ENCODE measurements around the gene MEIOB.
"Not testable (repeated sequence)": the region's sequence is repeated elsewhere in the genome, so short reads cannot be mapped to it uniquely, and the experiment has no call there.

MEIOB gene

GRCh38 chr16:1871974-1872635 lies at the start of gene MEIOB:
TSS of gene MEIOB (minus strand) at chr16:1872164. CDS start at chr16:1868175, 3,989 bp downstream.
- peak; percentile 11 for DNase-seq (ENCODE audit: low read depth)

GRCh38 chr16:1920727-1921171 lies 48.8 kb upstream of the MEIOB start:
- no peak for DNase-seq (ENCODE audit: low read depth)

DNA sequence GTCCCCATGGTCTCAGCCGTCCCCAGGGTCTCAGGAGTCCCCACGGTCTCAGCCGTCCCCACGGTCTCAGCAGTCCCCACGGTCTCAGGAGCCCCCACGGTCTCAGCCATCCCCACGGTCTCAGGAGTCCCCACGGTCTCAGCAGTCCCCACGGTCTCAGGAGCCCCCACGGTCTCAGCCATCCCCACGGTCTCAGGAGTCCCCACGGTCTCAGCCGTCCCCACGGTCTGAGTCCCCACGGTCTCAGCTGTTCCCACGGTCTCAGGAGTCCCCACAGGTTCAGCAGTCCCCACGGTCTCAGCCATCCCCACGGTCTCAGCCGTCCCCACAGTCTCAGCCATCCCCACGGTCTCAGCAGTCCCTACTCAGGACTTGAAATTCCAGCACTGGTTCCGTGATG lies 48.2 kb upstream of the MEIOB start:
- not testable (repeated sequence) for DNase-seq (ENCODE audit: low read depth)

- DNase-seq (ENCODE audit: low read depth) = no peak
Measured at GRCh38 chr16:1919327-1919998, 47.5 kb upstream of the MEIOB start.

- no peak for DNase-seq (ENCODE audit: low read depth)
Measured at GRCh38 chr16:1918351-1919326, 46.7 kb upstream of the MEIOB start, which contains the start of gene HS3ST6. TSS of gene HS3ST6 (minus strand) at chr16:1918415. CDS start at chr16:1918323, 92 bp downstream.

DNA sequence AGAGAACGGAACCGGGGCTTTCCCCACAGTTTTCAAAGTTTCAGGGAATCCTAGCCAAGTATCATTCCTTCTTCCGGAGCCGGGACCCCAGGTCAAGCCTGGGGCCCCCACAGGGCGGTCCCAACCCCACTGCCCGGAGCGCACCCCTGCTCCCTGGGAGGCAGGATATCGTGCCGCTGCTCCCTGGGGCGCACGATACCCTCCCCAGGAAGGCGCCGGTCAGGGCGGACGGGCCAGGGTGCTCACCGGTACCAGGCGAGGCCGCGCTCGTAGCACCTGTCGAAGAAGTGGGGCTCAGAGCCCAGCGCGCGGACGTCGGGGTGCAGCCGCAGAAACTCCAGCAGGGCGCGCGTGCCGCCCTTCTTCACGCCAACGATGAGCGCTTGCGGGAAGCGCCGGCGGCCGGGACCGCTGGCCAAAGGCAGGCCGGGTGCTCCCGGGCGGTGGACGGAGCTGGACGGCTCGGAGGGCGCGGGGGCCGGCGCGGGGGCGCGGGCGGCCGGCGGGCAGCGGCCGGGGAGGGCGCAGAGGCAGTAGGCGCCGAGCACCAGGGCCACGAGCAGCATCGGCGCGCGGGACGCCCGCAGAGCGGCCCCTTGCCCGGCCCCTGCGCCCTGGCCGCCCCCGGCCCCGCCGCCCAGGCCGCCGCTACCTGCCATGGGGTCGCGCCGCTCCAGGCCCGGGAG lies 45.8 kb upstream of the MEIOB start:
- no peak for DNase-seq (ENCODE audit: low read depth)

- no peak for DNase-seq (ENCODE audit: low read depth)
Measured at GRCh38 chr16:1917056-1917664, 45.2 kb upstream of the MEIOB start.

GRCh38 chr16:1916640-1916990 lies 44.7 kb upstream of the MEIOB start:
- no peak for DNase-seq (ENCODE audit: low read depth)

DNA sequence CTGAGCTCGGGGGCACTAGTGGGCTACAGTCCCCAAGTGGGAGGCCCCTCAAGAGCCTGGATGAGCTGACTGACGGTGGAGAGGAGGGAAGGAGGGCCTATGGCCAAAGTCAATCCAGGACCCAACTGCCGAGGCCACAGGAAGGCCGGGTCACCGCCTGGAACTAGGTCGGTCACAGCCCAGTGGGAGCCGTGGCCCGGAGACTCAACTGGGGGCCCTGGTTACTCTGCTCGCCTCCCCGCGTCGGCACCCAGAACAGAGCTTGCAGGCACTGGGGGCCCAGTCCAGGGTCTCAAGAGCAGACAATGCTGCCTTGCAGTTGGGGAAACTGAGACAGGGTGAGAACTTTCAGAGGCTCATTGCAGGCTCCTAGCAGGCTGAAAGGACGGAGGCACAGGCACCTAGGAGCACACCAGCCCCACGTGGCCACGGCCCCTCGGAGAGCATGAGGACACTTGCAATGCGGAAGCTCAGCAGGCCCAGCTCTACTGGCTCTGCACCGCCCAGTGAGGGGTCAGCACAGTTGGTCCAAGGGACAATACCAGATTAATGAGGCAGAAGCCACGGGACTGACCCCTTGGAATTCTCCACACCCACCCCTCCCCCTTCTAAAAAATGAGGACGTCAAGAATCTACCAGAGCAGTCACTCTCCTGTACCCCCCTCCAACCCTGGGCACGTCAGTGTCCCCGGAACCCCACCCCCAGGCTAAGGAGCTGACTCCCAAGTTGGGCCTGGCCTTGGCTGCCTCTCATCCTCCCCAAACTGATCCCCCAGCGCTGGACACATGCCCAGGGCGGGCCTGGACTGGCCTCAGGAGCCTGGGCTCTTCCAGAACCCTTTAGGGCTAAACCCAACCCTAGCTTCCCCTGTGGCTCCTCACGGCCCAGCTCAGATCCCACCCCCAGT lies 44.0 kb upstream of the MEIOB start:
- no peak for DNase-seq (ENCODE audit: low read depth)

- DNase-seq (ENCODE audit: low read depth) = no peak
Measured at GRCh38 chr16:1914988-1915387, 43.0 kb upstream of the MEIOB start.

GRCh38 chr16:1914084-1914608 lies 42.2 kb upstream of the MEIOB start:
- DNase-seq (ENCODE audit: low read depth) = no peak

DNA sequence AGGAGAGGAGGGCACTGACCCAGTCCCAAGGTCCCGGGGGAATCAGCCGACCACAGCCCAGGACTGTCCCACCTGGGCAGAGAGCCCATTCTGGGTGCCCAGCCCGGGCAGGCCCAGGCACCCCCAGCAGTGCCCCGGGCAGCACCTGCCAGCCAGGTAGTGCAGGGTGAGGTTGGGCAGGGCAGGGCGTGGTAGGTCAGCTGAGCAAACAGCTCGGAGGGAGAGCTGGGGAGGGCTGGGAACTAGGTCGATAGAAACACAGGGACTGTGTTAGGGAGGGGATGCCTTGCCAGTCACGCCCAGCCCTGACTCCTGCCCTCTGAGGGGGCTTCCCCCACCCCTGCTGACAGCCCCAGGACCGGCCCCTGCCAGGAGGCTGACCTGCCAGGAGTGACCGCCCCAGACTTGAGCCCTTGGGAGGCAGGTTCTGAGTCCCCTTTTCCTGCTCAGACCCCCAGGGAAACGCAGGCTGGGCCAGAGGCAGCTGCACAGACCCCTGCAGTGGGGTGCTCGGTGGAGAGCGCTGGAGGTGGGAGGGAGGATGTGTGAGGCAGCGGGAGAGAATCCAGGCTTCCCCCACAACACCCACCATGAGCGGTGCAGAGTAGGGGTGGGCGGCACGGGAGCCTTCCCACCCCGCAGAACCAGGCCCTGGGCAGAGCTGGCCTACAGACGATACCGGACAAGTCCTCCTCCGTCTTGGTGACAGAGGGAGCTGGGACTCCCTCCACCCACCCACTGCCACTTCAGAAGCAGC lies 41.5 kb upstream of the MEIOB start:
- no peak for DNase-seq (ENCODE audit: low read depth)

DNA sequence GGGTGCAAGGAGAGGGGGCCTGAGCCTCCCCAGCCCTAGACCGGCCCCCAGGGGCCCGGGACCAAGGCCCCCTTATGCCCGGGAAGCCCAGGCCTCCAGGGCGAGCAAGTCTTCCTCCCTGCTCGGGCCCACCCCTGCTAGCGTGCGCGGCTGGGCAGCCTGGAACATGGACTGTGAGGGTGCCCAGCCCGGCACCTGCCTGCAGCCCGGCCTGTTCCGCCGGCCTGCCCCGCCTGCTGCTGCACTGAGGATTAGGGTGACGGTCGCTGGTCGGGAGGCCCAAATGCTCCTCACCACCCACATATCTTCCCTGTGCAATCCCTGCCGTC lies 40.2 kb upstream of the MEIOB start:
- no peak for DNase-seq (ENCODE audit: low read depth)

- DNase-seq (ENCODE audit: low read depth) = no peak
Measured at GRCh38 chr16:1911467-1912214, 39.7 kb upstream of the MEIOB start.

GRCh38 chr16:1909561-1910231 lies 37.7 kb upstream of the MEIOB start:
- no peak for DNase-seq (ENCODE audit: low read depth)

DNA sequence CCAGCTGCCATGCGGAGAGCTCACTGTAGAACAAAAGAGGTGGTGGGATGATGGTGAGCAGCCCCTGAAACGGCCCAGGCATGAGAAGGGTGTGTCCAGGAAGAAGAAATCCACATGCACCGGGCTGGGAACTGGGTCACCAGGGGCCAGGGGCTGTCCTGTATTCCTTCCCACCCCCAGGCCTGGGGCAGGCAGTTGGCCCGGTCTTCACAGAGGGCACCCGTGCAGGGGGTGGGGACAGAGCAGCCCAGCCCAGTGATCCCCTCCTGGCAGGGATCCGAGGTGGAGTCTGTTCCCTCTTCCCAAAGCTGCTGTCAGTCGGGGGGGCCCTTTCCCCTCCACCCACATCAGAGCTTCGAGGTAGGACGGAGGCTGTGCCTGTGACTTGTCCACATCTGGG lies 37.0 kb upstream of the MEIOB start:
- no peak for DNase-seq (ENCODE audit: low read depth)

DNA sequence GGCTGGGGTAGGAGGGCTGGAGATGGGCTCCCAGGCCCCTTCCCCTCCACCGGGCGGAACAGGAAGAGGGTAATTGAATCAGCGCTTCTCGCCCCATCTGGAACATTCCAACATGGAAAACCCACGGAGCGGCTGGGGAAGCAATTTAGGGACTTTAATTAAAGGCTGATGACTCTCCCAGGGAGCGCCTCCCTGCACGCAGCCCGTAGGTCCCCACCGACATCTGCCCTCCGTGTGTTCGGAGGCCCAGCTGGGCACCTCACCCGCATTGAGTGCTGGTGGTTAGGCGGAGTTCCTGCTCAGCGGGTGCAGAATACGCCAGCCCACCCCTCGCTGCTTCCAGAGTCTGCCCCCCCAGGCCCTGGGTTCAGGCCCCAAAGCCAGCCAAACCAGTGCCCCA lies 36.2 kb upstream of the MEIOB start:
- DNase-seq (ENCODE audit: low read depth) = no peak

DNA sequence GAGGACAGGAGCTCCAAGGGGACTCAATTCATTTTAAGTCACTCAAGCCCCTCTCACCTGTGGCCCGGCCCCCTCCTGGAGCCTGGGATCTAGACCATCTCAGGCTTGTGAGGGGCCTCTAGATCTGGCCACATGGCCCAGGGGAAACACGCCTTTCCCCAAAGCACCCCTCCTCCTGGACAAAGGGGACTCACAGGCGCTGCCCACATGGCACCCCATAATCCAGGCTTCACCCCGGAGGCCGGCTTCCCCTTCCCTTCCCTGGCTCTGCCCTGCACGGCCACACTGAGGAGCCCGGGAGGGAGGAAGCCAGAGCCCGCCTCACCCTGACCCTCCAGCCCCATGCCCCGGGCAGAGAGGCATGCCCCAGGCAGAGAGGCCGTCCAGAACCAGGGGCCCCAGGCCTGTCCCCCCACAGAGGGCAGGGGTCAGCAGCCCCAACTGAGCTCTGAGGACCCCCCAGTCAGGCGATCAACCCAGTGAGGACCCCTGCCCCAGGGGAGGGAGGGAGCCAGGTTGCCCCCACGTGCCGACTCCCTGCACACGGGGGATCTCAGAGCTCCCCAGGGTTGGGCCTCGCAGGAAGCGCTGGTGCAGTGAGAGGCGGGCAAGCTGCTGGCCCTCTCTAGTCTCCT lies 35.4 kb upstream of the MEIOB start:
- DNase-seq (ENCODE audit: low read depth) = no peak
